H9 (cell line): ENCODE results near the gene ERC2. TPM values are rescaled to one million over a fixed set of nuclear protein-coding genes. Genes with fewer than 3 reads are reported as not detected.

ENCODE experiments used
- DNase-seq: peaks from one replicate; pipeline ENCODE4 v3.0.0-alpha.2; 2017
- H2AFZ ChIP-seq: one replicate; pipeline ENCODE4 v1.6.1; 2013; ENCODE audit warnings: mild to moderate bottlenecking, low read length, control low read depth, moderate library complexity
- H2AK5ac ChIP-seq: 2 replicates; pipeline ENCODE4 v1.6.1; 2013; ENCODE audit warnings: low read length, control low read depth, mixed read lengths; ENCODE audit not compliant: insufficient read length
- H2BK120ac ChIP-seq: one replicate; pipeline ENCODE4 v1.6.1; 2013; ENCODE audit warnings: low read depth, mild to moderate bottlenecking, low read length, control low read depth, inconsistent platforms; ENCODE audit not compliant: poor library complexity, severe bottlenecking
- H2BK12ac ChIP-seq: 2 replicates; pipeline ENCODE4 v1.6.1; 2013; ENCODE audit warnings: low read length, control low read depth, mixed read lengths, low read depth; ENCODE audit not compliant: insufficient read length
- H2BK15ac ChIP-seq: 2 replicates; pipeline ENCODE4 v1.6.1; 2013; ENCODE audit warnings: low read depth, low read length, control low read depth
- H2BK20ac ChIP-seq: one replicate; pipeline ENCODE4 v1.6.1; 2013; ENCODE audit warnings: low read depth, mild to moderate bottlenecking, low read length, control low read depth, inconsistent platforms; ENCODE audit not compliant: poor library complexity, severe bottlenecking
- H2BK5ac ChIP-seq: 2 replicates; pipeline ENCODE4 v1.6.1; 2013; ENCODE audit warnings: low read length, control low read depth, mixed read lengths; ENCODE audit not compliant: insufficient read length
- H3K14ac ChIP-seq: 2 replicates; pipeline ENCODE4 v1.6.1; 2013; ENCODE audit warnings: low read length, control low read depth; ENCODE audit not compliant: insufficient read depth
- H3K18ac ChIP-seq: 2 replicates; pipeline ENCODE4 v1.6.1; 2013; ENCODE audit warnings: low read depth, mild to moderate bottlenecking, mixed read lengths, low read length, control low read depth; ENCODE audit not compliant: insufficient read length
- H3K23ac ChIP-seq: 2 replicates; pipeline ENCODE4 v1.6.1; 2013; ENCODE audit warnings: low read length, control low read depth, mixed read lengths, low read depth; ENCODE audit not compliant: insufficient read length
- H3K23me2 ChIP-seq: 2 replicates; pipeline ENCODE4 v1.6.1; 2013; ENCODE audit warnings: low read depth, mild to moderate bottlenecking, mixed read lengths, low read length, control low read depth; ENCODE audit not compliant: insufficient read length, poor library complexity, severe bottlenecking
- H3K27ac ChIP-seq: 2 replicates; pipeline ENCODE4 v1.5.1; 2013; ENCODE audit warnings: low read length, control low read depth, mixed read lengths, low read depth; ENCODE audit not compliant: insufficient read length
- H3K27me3 ChIP-seq: 2 replicates; pipeline ENCODE4 v1.6.1; 2013; ENCODE audit warnings: low read length, control low read depth, inconsistent platforms; ENCODE audit not compliant: insufficient read depth
- H3K4ac ChIP-seq: 2 replicates; pipeline ENCODE4 v1.6.1; 2013; ENCODE audit warnings: low read depth, mild to moderate bottlenecking, control low read depth, inconsistent platforms, low read length, moderate library complexity
- H3K4me1 ChIP-seq: 2 replicates; pipeline ENCODE4 v1.6.1; 2013; ENCODE audit warnings: low read length, control low read depth, inconsistent platforms; ENCODE audit not compliant: insufficient read depth
- H3K4me2 ChIP-seq: 2 replicates; pipeline ENCODE4 v1.6.1; 2013; ENCODE audit warnings: low read length, control low read depth, mixed read lengths; ENCODE audit not compliant: insufficient read length, insufficient read depth
- H3K56ac ChIP-seq: 2 replicates; pipeline ENCODE4 v1.6.1; 2013; ENCODE audit warnings: low read depth, mild to moderate bottlenecking, mixed read lengths, low read length, control low read depth; ENCODE audit not compliant: insufficient read length
- H3K79me1 ChIP-seq: 2 replicates; pipeline ENCODE4 v1.6.1; 2013; ENCODE audit warnings: low read depth, mild to moderate bottlenecking, moderate library complexity, low read length, control low read depth, inconsistent platforms; ENCODE audit not compliant: insufficient read depth, poor library complexity, severe bottlenecking
- H3K79me2 ChIP-seq: 2 replicates; pipeline ENCODE4 v1.6.1; 2013; ENCODE audit warnings: low read length, control low read depth, inconsistent platforms; ENCODE audit not compliant: insufficient read depth
- H3K9ac ChIP-seq: 2 replicates; pipeline ENCODE4 v1.6.1; 2013; ENCODE audit warnings: low read length, control low read depth, mixed read lengths; ENCODE audit not compliant: insufficient read length; ENCODE audit errors: extremely low read depth
- H3K9me3 ChIP-seq: one replicate; pipeline ENCODE4 v1.6.1; 2013; ENCODE audit warnings: low read depth, low read length, inconsistent platforms; ENCODE audit not compliant: control insufficient read depth
- H3T11ph ChIP-seq: one replicate; pipeline ENCODE4 v1.6.1; 2013; ENCODE audit warnings: mild to moderate bottlenecking, low read length, control low read depth, inconsistent platforms
- H4K20me1 ChIP-seq: one replicate; pipeline ENCODE4 v1.6.1; 2013; ENCODE audit not compliant: control insufficient read depth, insufficient read length, insufficient read depth
- H4K5ac ChIP-seq: 2 replicates; pipeline ENCODE4 v1.6.1; 2013; ENCODE audit warnings: low read depth, mild to moderate bottlenecking, mixed read lengths, low read length, control low read depth; ENCODE audit not compliant: insufficient read length
- H4K8ac ChIP-seq: replicated peaks from 2 replicates; pipeline ENCODE4 v1.6.1; 2013; ENCODE audit warnings: low read length, control low read depth, mixed read lengths, low read depth; ENCODE audit not compliant: insufficient read length
- H4K91ac ChIP-seq: 2 replicates; pipeline ENCODE4 v1.6.1; 2013; ENCODE audit warnings: low read depth, mild to moderate bottlenecking, moderate library complexity, mixed read lengths, low read length, control low read depth; ENCODE audit not compliant: insufficient read length
- H3K27ac Mint-ChIP-seq, 3 experiments: 2 replicates in 2 of 3; 3 replicates in 1 of 3; pipeline ENCODE4 v1.8.0; 2020 to 2021; ENCODE audit warnings: mixed read lengths in 3 of 3, mild to moderate bottlenecking in 1 of 3, moderate library complexity in 1 of 3
- H3K27me3 Mint-ChIP-seq: 2 replicates; pipeline ENCODE4 v1.8.0; 2021; ENCODE audit warnings: low read depth, mild to moderate bottlenecking, moderate library complexity, mixed read lengths
- H3K36me3 Mint-ChIP-seq, 3 experiments: 2 replicates in 2 of 3; 3 replicates in 1 of 3; pipeline ENCODE4 v1.8.0; 2020 to 2021; ENCODE audit warnings: low read depth in 3 of 3, mixed read lengths in 3 of 3; ENCODE audit not compliant: insufficient read depth in 1 of 3
- H3K4me1 Mint-ChIP-seq, 2 experiments: 2 replicates each; pipeline ENCODE4 v1.8.0; 2020; ENCODE audit warnings: mixed read lengths in 2 of 2
- H3K4me3 Mint-ChIP-seq, 2 experiments: 2 replicates in 1 of 2; 3 replicates in 1 of 2; pipeline ENCODE4 v1.8.0; 2020 to 2021; ENCODE audit warnings: mild to moderate bottlenecking in 2 of 2, mixed read lengths in 2 of 2, moderate library complexity in 1 of 2
- H3K9me3 Mint-ChIP-seq, 2 experiments: 2 replicates in 1 of 2; 3 replicates in 1 of 2; pipeline ENCODE4 v1.8.0; 2020; ENCODE audit warnings: mild to moderate bottlenecking in 2 of 2, mixed read lengths in 2 of 2, moderate library complexity in 1 of 2
- WGBS: extraction: QIAGEN DNeasy Blood & Tissue Kit; methylation state at CpG from one replicate; pipeline ENCODE4 v1.1.7; 2013; ENCODE audit warnings: missing lambda C conversion rate, low lambda C conversion rate, mixed read lengths; ENCODE audit not compliant: insufficient read length; ENCODE audit errors: extremely low coverage; 5-methylcytosine and 5-hydroxymethylcytosine counted together
- total RNA-seq: library from RNA; stranded (reverse); gene quantifications from 2 replicates; pipeline ENCODE4 v1.2.1, GENCODE V29; 2021
- TF ChIP-seq, protein P1 (sequence below): fragments of 200-600 bp; sonication (generic); conservative IDR thresholded peaks from 3 replicates; pipeline ENCODE4 v1.8.0; 2021; ENCODE audit warnings: antibody characterized with exemption, mild to moderate bottlenecking

Gene ERC2
- total RNA-seq, 1 experiment from 2014 or later: 15.4 TPM

DNA sequence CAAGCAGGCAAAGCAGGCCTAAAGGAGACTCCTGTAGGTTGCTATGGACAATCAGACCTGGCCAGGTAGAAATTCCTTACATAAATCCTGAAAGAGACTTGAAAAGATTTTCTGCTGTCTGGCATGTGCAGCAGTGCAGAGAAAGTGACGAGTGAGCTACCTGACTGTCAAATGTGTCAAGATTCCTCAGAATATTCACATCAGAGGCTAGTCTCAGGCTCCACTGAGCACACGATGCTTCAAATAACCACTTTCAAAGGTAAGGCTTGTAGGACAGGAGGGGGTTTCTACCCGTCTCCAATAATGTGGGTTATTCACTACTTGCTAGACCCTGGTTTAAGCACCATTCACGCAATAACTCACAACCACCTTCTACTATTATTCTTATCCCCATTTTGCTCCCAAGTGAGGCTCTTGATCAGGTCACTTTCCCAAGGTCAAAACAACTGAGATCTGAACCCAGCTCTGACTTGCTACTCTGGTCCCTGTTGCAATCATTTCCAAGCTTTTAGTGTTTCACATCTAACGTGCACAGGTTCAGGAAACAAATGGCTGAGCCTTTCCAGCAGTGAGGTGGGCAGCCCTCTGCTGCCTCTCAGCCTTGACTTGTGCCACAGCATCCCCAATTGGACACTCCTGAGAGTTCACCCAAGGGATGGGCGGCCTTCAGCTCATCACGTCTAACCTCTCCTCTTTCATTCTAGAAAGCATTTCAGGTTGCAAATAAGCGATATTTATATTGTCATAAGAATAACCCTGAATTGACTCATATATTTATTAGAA lies 651.3 kb downstream of the ERC2 start:
- Histone ChIP-seq H3K9me3 (no peaks in the 10 kb centered on the region), H3K4ac (no peak overlapping the region), H2BK15ac (no peak overlapping the region), H3K23me2 (no peaks in the 10 kb centered on the region), H2BK5ac (no peak overlapping the region), H2BK120ac (no peak overlapping the region), H3K56ac (no peak overlapping the region), H3T11ph (no peak overlapping the region), H3K27ac (no peak overlapping the region), H2AK5ac (no peak overlapping the region), H3K79me2 (no peaks in the 10 kb centered on the region), H4K91ac (no peak overlapping the region), H3K18ac (no peak overlapping the region), H2BK20ac (no peak overlapping the region), H2BK12ac (no peak overlapping the region), H4K8ac (no peak overlapping the region), H4K20me1 (no peaks in the 10 kb centered on the region), H3K23ac (no peak overlapping the region), H3K27me3 (no peaks in the 10 kb centered on the region), H3K9ac (no peak overlapping the region), H3K4me2 (no peak overlapping the region), H3K14ac (no peak overlapping the region), H3K4me1 (no peaks in the 10 kb centered on the region; the same call in 1 of the 2 replicates), H4K5ac (no peak overlapping the region), H3K79me1 (no peaks in the 10 kb centered on the region), H2AFZ (no peak overlapping the region)
- WGBS: no CpG with 5 or more reads among the region's 8 CpGs
- no peak for DNase-seq
- H3K27ac Mint-ChIP-seq: no peak overlapping the region
- no peaks in the 10 kb centered on the region; the same call in 1 of the 2 replicates for H3K27me3 Mint-ChIP-seq
- H3K4me3 Mint-ChIP-seq: no peak overlapping the region
- H3K9me3 Mint-ChIP-seq: no peaks in the 10 kb centered on the region
- no peaks in the 10 kb centered on the region for H3K36me3 Mint-ChIP-seq
- TF ChIP-seq, protein P1, sequence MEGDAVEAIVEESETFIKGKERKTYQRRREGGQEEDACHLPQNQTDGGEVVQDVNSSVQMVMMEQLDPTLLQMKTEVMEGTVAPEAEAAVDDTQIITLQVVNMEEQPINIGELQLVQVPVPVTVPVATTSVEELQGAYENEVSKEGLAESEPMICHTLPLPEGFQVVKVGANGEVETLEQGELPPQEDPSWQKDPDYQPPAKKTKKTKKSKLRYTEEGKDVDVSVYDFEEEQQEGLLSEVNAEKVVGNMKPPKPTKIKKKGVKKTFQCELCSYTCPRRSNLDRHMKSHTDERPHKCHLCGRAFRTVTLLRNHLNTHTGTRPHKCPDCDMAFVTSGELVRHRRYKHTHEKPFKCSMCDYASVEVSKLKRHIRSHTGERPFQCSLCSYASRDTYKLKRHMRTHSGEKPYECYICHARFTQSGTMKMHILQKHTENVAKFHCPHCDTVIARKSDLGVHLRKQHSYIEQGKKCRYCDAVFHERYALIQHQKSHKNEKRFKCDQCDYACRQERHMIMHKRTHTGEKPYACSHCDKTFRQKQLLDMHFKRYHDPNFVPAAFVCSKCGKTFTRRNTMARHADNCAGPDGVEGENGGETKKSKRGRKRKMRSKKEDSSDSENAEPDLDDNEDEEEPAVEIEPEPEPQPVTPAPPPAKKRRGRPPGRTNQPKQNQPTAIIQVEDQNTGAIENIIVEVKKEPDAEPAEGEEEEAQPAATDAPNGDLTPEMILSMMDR: peak; percentile 26; the same call in 2 of the 3 replicates
- peaks cover 0 to 3% of the 10 kb centered on the region in 2 experiments; a peak in 1 of 4 replicates for H3K4me1 Mint-ChIP-seq
